ENCODE results near the gene MROH2B. TPM values are rescaled to one million over a fixed set of nuclear protein-coding genes. Genes with fewer than 3 reads are reported as not detected.

Gene MROH2B
- total and polyA plus RNA-seq, 2 donors (not counting 3 experiments of a cell fraction or from before 2014, with no cell fraction given) = not detected

GRCh38 chr5:41093803-41094202 lies 22.7 kb upstream of the MROH2B start:
- CTCF ChIA-PET = no interaction called here

DNA sequence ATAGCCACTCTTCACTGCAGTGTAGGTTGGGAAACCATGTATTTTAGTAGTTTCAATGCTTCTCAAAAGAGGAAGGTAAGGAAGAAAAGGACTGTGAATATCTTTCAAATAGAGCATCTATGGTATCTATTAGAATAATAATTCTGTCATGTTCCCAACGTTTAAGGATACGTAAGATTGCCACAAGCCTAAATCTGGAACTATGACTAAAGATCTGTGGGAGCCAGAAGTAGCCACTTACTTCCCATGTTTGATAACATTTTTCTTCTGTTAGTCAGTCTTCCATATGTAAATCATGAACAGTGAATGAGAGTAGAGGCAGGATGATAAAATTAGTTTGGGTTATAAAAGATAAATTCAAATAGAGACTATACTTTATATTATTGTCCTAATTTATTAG lies 16.3 kb upstream of the MROH2B start:
- Histone ChIP-seq H3K4me1 (ENCODE audit: control insufficient read depth, extremely low read depth, insufficient read depth, low read length) (no peaks in the 10 kb centered on the region), H3K4me3 (replicated peaks in 1 of 3; ENCODE audit: insufficient read depth in 1 of 3, low read depth in 1 of 3, low read length in 3 of 3) (no peak overlapping the region), H4K20me1 (replicated peaks; ENCODE audit: control insufficient read depth, extremely low read depth, insufficient read depth, low read length) (no peaks in the 10 kb centered on the region), H2AFZ (ENCODE audit: low read depth, low read length) (no peak overlapping the region), H3K36me3 (ENCODE audit: control insufficient read depth in 2 of 2, extremely low read depth in 1 of 2, insufficient read depth in 2 of 2, low read length in 2 of 2) (no peaks in the 10 kb centered on the region), H3K4me2 (ENCODE audit: insufficient read depth, low read length) (no peak overlapping the region), H3K9me3 (replicated peaks; ENCODE audit: control insufficient read depth, insufficient read depth, low read length) (no peaks in the 10 kb centered on the region), H3K79me2 (ENCODE audit: control insufficient read depth, insufficient read depth, low read length) (no peaks in the 10 kb centered on the region), H3K27me3 (ENCODE audit: control insufficient read depth in 2 of 2, insufficient read depth in 2 of 2, low read length in 2 of 2) (no peaks in the 10 kb centered on the region), H3K9ac (replicated peaks; ENCODE audit: extremely low read depth, insufficient read depth, low read length) (no peak overlapping the region), H3K9me1 (replicated peaks; ENCODE audit: control insufficient read depth, extremely low read depth, insufficient read depth, low read length) (no peaks in the 10 kb centered on the region), H3K27ac (ENCODE audit: insufficient read depth, low read depth, low read length) (no peak overlapping the region)
- FAIRE-seq = no peak
- ChIA-PET CTCF (no interaction called here), POLR2A (no interaction called here)
- TF ChIP-seq FOS (IDR thresholded peaks at IDR 0.05; ENCODE audit: borderline replicate concordance, insufficient read depth, low read length) (no peak), GATA2 (IDR thresholded peaks at IDR 0.05; ENCODE audit: insufficient read depth, insufficient read length, low read depth, low read length) (no peak), POLR2A (IDR thresholded peaks at IDR 0.05; ENCODE audit: low read depth, low read length) (no peak), MYC (IDR thresholded peaks at IDR 0.05; ENCODE audit: low read depth, low read length) (no peak), JUN (IDR thresholded peaks at IDR 0.05; ENCODE audit: borderline replicate concordance, insufficient read depth, insufficient read length, low read depth) (no peak), POLR2AphosphoS5 (IDR thresholded peaks at IDR 0.05; ENCODE audit: insufficient read depth, low read depth, low read length) (no peak), EZH2 (IDR thresholded peaks at IDR 0.05; ENCODE audit: borderline replicate concordance, low read depth, low read length, severe bottlenecking) (no peak)
- TF ChIP-seq, protein P1, sequence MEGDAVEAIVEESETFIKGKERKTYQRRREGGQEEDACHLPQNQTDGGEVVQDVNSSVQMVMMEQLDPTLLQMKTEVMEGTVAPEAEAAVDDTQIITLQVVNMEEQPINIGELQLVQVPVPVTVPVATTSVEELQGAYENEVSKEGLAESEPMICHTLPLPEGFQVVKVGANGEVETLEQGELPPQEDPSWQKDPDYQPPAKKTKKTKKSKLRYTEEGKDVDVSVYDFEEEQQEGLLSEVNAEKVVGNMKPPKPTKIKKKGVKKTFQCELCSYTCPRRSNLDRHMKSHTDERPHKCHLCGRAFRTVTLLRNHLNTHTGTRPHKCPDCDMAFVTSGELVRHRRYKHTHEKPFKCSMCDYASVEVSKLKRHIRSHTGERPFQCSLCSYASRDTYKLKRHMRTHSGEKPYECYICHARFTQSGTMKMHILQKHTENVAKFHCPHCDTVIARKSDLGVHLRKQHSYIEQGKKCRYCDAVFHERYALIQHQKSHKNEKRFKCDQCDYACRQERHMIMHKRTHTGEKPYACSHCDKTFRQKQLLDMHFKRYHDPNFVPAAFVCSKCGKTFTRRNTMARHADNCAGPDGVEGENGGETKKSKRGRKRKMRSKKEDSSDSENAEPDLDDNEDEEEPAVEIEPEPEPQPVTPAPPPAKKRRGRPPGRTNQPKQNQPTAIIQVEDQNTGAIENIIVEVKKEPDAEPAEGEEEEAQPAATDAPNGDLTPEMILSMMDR (IDR thresholded peaks at IDR 0.05; ENCODE audit: extremely low read depth in 1 of 2, insufficient read depth in 1 of 2, low read depth in 1 of 2, low read length in 2 of 2) = no peak
- TF ChIP-seq, protein P2, sequence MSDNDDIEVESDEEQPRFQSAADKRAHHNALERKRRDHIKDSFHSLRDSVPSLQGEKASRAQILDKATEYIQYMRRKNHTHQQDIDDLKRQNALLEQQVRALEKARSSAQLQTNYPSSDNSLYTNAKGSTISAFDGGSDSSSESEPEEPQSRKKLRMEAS (IDR thresholded peaks at IDR 0.05; ENCODE audit: insufficient read depth, insufficient read length) = no peak
- dilution Hi-C loops (cut with MboI; ENCODE audit: extremely low pct_ligation_motif_present, low sequenced_read_pairs) (no loop called here), intact Hi-C loops (cut with micrococcal nuclease) (no loop called here)
- DNase-seq (ENCODE audit: low read depth, low spot score) = no peak
- BruUV-seq (replicated peaks) = no TSS peak

More at GRCh38 chr5:41093803-41094202, 22.7 kb upstream of the MROH2B start:
- Histone ChIP-seq H3K4me1 (ENCODE audit: control insufficient read depth, extremely low read depth, insufficient read depth, low read length) (no peaks in the 10 kb centered on the region), H3K9ac (replicated peaks; ENCODE audit: extremely low read depth, insufficient read depth, low read length) (no peak overlapping the region), H3K4me3 (replicated peaks in 1 of 3; ENCODE audit: insufficient read depth in 1 of 3, low read depth in 1 of 3, low read length in 3 of 3) (no peak overlapping the region), H3K27ac (ENCODE audit: insufficient read depth, low read depth, low read length) (no peak overlapping the region), H3K9me3 (replicated peaks; ENCODE audit: control insufficient read depth, insufficient read depth, low read length) (no peaks in the 10 kb centered on the region), H3K79me2 (ENCODE audit: control insufficient read depth, insufficient read depth, low read length) (no peaks in the 10 kb centered on the region), H3K9me1 (replicated peaks; ENCODE audit: control insufficient read depth, extremely low read depth, insufficient read depth, low read length) (no peaks in the 10 kb centered on the region), H3K4me2 (ENCODE audit: insufficient read depth, low read length) (no peak overlapping the region), H2AFZ (ENCODE audit: low read depth, low read length) (no peak overlapping the region), H3K27me3 (ENCODE audit: control insufficient read depth in 2 of 2, insufficient read depth in 2 of 2, low read length in 2 of 2) (no peaks in the 10 kb centered on the region), H4K20me1 (replicated peaks; ENCODE audit: control insufficient read depth, extremely low read depth, insufficient read depth, low read length) (no peaks in the 10 kb centered on the region), H3K36me3 (ENCODE audit: control insufficient read depth in 2 of 2, extremely low read depth in 1 of 2, insufficient read depth in 2 of 2, low read length in 2 of 2) (no peaks in the 10 kb centered on the region)
- POLR2A ChIA-PET = no interaction called here
- BruUV-seq (replicated peaks) = no TSS peak
- DNase-seq (ENCODE audit: low read depth, low spot score) (no peak), FAIRE-seq (no peak)
- dilution Hi-C loops (cut with MboI; ENCODE audit: extremely low pct_ligation_motif_present, low sequenced_read_pairs) (no loop called here), intact Hi-C loops (cut with micrococcal nuclease) (no loop called here)
- TF ChIP-seq JUN (IDR thresholded peaks at IDR 0.05; ENCODE audit: borderline replicate concordance, insufficient read depth, insufficient read length, low read depth) (no peak), POLR2AphosphoS5 (IDR thresholded peaks at IDR 0.05; ENCODE audit: insufficient read depth, low read depth, low read length) (no peak), GATA2 (IDR thresholded peaks at IDR 0.05; ENCODE audit: insufficient read depth, insufficient read length, low read depth, low read length) (no peak), MYC (IDR thresholded peaks at IDR 0.05; ENCODE audit: low read depth, low read length) (no peak), EZH2 (IDR thresholded peaks at IDR 0.05; ENCODE audit: borderline replicate concordance, low read depth, low read length, severe bottlenecking) (no peak)
- TF ChIP-seq, protein P1 (IDR thresholded peaks at IDR 0.05; ENCODE audit: extremely low read depth in 1 of 2, insufficient read depth in 1 of 2, low read depth in 1 of 2, low read length in 2 of 2) = no peak
